Measurements from ENCODE around the gene RPP21.
"Not testable (repeated sequence)": the region's sequence is repeated elsewhere in the genome, so short reads cannot be mapped to it uniquely, and the experiment has no call there.

Gene RPP21

GRCh38 chr6:30331981-30332380, 13.0 kb upstream of the RPP21 start:
- DNase-seq, result no peak

DNA sequence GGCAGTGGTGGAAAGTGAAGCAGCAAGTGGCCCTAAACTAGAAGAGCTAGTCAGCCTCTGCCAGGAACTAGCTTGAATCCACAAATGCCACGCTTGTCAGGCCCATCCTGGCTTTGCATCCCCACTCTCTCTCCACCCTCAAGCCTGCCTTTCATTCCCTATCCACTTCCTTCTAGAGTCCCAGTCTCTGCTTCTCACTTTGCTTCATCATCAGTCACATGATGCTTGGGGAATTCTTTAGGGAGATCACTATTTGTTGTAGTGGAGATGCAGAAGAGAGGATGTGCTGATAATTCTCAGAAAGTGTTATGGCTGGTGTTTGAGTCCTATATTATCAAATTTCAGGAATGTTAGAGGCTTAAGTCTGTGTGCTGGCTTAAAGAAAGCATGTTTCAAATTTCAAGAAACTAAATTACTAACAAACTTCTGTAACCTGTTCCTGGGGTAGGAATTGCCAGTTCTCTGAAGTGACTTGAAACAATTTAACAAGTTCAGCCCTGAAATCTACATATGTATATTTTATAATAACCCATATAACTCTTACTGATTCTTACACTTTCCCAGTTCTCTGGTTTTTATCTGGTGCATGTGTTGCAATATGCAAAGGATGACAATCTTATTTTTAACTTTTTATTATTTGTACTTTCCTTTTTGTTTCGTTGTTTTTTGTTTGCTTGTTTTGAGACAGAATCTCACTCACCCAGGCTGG, 10.7 kb upstream of the RPP21 start:
- DNase-seq, result no peak

DNA sequence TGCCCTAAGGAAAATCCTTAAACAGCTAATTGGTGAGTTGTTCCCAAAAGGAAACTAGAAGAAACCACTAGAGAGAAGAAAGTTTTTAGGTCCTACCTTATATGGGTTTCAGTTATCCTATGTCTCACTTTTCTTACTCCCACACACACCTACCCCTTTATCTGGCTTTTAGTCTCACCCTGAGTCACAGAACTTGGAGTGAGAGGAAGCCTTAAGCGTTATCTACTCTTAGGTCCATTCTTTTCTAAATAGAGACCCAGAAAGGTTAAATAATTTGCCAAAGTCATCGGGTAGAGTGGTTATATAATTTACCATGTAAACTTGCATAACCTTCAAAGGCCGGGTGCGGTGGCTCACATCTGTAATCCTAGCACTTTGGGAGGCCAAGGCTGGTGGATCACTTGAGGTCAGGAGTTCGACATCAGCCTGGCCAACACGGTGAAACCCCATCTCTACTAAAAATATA, 4.3 kb upstream of the RPP21 start:
- no peak for DNase-seq

GRCh38 chr6:30341218-30341617, 3.7 kb upstream of the RPP21 start:
- DNase-seq, result no peak

GRCh38 chr6:30341728-30342127, 3.2 kb upstream of the RPP21 start:
- DNase-seq, result no peak

GRCh38 chr6:30344191-30344867, 627 bp upstream of the RPP21 start:
- no peak for DNase-seq

- DNase-seq, result no peak
Observed at GRCh38 chr6:30345852-30346251, 896 bp downstream of the RPP21 start.

DNA sequence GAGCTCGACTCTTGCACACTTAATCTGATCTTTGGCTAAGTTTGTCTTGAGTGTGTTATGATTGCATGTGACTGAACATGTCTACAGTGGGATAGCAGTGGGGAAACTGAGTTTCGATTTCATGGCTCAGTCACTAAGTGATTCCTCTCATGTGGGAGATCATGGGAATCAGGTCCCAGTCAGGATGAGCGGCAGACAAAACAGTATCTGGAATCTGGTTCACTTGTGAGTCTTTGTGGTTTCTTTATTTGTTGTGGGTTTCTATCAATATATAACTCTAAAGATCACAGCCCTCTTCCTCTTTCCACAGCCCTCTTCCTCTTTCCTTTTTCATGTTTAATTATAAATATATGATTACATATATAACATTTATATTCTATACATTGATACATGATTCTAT, 4.0 kb downstream of the RPP21 start:
- DNase-seq, result no peak

DNA sequence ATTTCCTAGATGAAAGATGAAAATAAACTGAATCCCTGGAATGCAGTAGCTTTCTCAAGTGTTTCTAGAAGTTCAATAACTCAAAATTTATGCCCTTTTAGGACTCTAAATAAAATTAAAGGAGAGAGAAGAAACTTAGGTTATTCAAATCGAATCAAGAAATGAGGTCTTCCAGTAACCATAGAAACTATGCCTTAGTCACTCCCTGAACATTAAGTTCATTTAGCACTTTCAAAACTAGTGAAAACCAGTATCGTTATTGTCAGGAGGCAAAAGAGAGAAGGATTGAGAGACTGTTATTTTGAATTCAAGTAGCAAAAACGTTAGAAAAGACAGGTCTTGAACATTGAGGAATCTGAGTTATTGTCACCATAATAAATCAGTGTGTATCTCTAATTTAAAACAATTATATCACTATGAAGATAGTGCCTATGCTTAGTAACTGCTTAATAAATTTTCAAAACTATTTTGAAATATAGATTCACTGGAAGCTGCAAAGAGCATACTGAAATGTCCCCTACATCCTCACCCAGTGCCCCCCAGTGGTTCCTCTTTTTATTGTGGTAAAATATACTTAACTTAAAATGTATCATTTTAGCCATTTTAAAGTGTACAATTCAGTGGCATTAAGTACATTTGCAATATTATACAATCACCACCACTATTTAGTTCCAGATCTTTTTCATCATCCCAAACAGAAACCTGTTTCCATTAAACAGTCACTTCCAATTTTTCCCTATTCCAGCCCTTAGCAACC, 4.6 kb downstream of the RPP21 start:
- DNase-seq, result no peak

GRCh38 chr6:30350524-30350923, 5.6 kb downstream of the RPP21 start:
- DNase-seq, result no peak

- DNase-seq, result no peak
Observed at GRCh38 chr6:30352550-30352949, 7.6 kb downstream of the RPP21 start.

GRCh38 chr6:30355281-30355680, 10.3 kb downstream of the RPP21 start:
- no peak for DNase-seq

GRCh38 chr6:30356536-30356935, 11.6 kb downstream of the RPP21 start:
- no peak for DNase-seq

GRCh38 chr6:30357678-30358540, 13.0 kb downstream of the RPP21 start:
- peak; percentile 65 for DNase-seq

DNA sequence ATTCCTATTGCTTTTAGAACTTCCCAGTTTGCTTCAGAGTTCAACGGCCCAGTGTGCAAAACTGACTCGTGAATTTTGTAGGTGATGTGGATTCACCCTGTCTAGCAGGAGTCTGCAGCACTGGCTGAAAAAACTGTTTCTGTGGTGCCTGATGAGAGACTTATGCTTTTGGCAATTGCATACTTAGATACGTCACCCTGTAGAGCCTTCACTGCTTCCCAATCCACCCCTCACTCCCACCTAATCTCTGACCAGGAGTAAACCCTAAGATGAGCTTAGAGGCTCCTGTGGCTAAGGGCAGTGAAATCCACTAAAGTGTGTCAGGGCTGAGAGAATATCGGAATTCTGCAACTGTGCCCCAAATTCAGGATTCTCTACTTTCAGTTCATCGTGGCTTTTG, 14.3 kb downstream of the RPP21 start:
- no peak for DNase-seq

DNA sequence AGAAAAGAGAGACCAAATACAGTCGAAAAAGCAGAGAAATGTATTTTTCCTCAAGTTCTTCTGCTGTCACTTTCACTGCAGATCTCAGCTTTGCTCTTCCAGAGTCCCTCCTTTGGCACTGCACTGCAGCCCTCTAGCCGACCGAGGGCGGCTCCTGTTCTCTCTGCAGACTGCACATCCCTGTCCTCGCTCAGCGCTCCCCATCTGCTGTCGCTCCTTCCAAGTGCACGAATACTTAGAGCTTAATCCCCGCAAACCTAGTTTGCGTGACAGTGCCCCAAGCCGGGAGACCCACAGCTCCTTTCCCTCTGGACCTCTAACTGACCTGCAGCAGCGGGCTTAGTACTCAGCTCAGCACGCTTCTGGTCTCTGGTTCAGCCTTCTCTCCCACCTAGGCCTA, 15.2 kb downstream of the RPP21 start:
- no peak for DNase-seq

DNA sequence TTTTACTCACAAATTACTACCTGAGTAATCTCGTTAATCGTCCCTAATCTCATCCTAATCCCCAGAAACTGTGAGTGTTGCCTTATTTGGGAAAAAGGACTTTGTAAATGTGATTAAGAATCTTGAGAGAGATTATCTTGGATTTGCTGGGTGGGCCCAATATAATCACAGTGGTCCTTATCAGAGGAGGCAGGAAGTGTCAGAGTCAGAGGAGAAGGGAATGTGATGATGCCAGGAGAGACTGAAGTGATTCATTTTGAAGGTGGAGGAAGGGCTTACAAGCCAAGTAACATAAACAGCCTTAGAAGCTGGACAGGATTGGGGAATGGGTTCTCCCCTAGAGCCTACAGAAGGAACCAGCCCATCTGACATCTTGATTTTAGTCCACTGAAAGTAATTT, 16.7 kb downstream of the RPP21 start:
- DNase-seq, result no peak

DNA sequence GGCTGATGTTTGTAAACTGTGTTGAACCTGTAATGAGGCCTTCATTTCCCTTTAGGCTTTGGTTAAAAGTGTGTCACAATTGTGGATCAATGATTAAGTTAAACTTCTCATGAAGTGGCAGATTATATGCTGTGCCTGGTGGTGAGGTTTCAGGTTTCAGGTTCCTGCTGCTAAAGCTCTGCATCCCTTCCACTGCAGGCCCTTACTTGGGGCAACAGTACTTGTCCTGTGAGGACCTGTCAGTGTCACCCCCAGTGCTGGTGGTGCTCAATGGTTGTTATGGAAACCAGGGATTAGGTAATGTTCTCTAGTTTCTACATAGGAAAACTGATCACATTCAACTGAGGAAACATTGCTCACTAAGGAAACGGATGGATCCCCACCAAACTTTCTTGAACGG, 18.5 kb downstream of the RPP21 start:
- DNase-seq, result no peak

- DNase-seq, result no peak
Observed at GRCh38 chr6:30364591-30364990, 19.6 kb downstream of the RPP21 start.

- not testable (repeated sequence) for DNase-seq
Observed at GRCh38 chr6:30369280-30369679, 24.3 kb downstream of the RPP21 start.

DNA sequence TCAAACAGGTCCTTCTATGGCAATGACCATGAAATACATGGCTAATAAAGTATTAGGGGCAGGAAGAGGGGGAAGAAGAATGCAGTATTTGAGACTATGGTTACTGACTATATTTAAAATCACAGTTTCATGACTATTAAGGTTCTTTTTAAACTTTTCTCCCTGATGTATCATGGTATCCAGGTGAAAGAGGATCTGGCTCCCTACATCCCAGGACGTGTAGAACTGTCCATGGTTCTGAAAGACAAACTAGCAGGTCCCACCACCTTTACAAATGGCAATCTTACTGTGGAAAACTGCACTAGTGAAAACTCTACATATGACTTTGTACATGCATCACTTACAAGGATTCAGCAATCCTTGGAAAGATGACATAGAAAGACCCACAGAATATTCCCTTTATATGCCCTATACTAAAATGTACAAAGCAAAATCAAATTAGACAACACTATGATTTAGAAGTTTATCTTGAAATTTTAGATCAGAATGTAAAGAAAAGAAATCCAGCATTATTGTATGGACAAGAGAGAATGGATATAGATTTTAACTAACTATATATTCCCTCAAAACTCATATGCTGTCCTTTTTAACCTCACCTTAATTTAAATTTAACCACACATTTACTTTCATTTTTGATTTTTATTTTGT, 33.5 kb downstream of the RPP21 start:
- no peak for DNase-seq

- DNase-seq, result no peak
Observed at GRCh38 chr6:30380464-30380863, 35.5 kb downstream of the RPP21 start.

Measured in activated CD8-positive, alpha-beta memory T cell treated with anti-CD3 and anti-CD28 coated beads, Interleukin-2, amount 50 U/mL, for 48 hours (primary cell).